Epithelial cell of proximal tubule (primary cell): ENCODE results near the gene VPS45. TPM values are rescaled to one million over a fixed set of nuclear protein-coding genes. Genes with fewer than 3 reads are reported as not detected.

Source experiments
- DNase-seq: peaks from one replicate; pipeline ENCODE4 v3.0.0-alpha.2; 2011; ENCODE audit warnings: low read depth
- H3K4me3 ChIP-seq: 2 replicates; pipeline ENCODE4 v1.5.1; 2011; ENCODE audit warnings: low read depth, mild to moderate bottlenecking, low read length
- CTCF ChIP-seq: conservative IDR thresholded peaks from 2 replicates; pipeline ENCODE4 v1.5.1; 2012; ENCODE audit warnings: low read depth, mild to moderate bottlenecking, low read length
- total RNA-seq: library from RNA; depleted of rRNA; stranded (reverse); fragments of >200 nt; gene quantifications from 2 replicates; pipeline ENCODE4 v1.2.3, GENCODE V29; 2015

VPS45 gene
- total RNA-seq, 1 donor from 2014 or later = 12.5 TPM

DNA sequence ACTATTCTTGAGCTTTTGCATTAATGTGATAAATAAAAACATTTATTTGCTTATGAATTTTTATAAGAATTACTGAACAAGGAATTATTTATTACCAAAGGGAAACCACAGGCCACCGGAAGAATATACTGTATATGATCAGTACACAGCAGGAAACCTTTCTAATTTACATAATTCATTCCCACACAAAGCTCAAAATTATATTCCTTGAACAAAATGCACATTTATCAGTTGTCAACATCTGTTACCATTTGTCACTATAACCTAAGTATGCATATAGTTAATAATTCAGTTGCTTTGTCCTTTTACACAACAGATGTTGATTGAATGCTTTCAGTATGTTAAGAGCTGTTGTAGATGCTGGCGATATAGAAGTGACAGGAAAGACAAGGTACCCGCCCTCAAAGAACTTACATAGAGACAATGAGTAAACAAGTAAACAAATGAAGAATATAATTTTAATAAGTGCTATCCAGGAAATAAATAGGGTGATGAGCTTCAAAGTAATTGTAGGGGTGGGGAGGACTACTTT is 27.2 kb downstream of the VPS45 start:
- no peak for DNase-seq
- TF ChIP-seq CTCF = no peak
- no peak overlapping the region for H3K4me3 ChIP-seq

DNA sequence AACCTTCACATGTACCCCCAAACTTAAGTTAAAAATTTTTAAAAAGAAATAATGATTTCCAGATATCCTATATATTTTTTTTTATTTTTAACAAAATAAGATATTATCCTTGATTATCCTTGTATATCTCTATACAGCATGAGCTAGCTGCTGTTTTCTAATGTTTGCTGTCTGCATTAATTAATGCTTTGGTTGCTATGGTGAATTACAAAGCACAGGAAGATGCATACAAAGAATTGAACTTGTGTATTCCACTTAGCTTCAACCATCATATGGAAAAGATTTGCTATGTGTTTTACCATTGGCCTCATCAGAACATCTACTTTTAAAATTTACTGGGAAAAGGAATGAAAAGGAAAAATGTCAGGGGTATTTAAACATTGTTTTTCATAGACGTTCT is 35.4 kb downstream of the VPS45 start:
- TF ChIP-seq CTCF = no peak
- no peak for DNase-seq
- no peak overlapping the region for H3K4me3 ChIP-seq

GRCh38 chr1:150106341-150106740 is 38.8 kb downstream of the VPS45 start:
- no peak for TF ChIP-seq CTCF
- no peak for DNase-seq

GRCh38 chr1:150109586-150109985 is 42.0 kb downstream of the VPS45 start:
- TF ChIP-seq CTCF = no peak
- DNase-seq = no peak
- no peak overlapping the region for H3K4me3 ChIP-seq

More at GRCh38 chr1:150106341-150106740, 38.8 kb downstream of the VPS45 start:
- no peak overlapping the region for H3K4me3 ChIP-seq

- no peak overlapping the region for H3K4me3 ChIP-seq
- DNase-seq = no peak
- no peak for TF ChIP-seq CTCF
These were observed 42.5 kb downstream of the VPS45 start for GRCh38 chr1:150110116-150110515.

DNA sequence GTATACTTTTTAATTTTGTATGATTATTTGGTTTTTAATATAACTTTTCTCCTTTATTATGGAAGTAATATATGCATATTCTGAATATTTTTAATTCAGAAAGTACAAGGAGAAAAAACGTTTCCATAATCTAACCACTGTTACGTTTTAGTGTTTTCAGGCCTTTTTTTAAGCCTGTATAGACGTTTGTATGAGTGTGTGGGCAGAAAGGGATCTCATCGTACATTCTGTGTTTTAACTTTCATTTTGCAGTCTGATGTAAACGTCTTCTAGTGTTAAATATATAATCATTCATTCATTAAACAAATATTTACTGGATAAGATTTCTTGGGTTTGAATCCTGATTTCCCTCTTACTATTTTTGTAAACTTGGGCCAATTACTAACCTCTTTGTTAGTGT is 44.1 kb downstream of the VPS45 start:
- no peak for TF ChIP-seq CTCF
- DNase-seq = no peak
- H3K4me3 ChIP-seq = no peak overlapping the region

- TF ChIP-seq CTCF = no peak
- H3K4me3 ChIP-seq = no peak overlapping the region
- no peak for DNase-seq
These were observed 47.5 kb downstream of the VPS45 start for GRCh38 chr1:150115121-150115520.
